ENCODE data around the gene MTOR. TPM values are rescaled to one million over a fixed set of nuclear protein-coding genes. Genes with fewer than 3 reads are reported as not detected.

Gene MTOR
- total RNA-seq, 1 donor from 2014 or later = 34.9 TPM

- no peaks in the 10 kb centered on the region for H3K27me3 ChIP-seq (ENCODE audit: low read depth)
- H3K9me3 ChIP-seq (replicated peaks) = no peaks in the 10 kb centered on the region
- H3K27ac ChIP-seq (replicated peaks) = no peak overlapping the region
- TF ChIP-seq CTCF (IDR thresholded peaks at IDR 0.05; ENCODE audit: borderline replicate concordance) = no peak
- no peak for DNase-seq
- intact Hi-C loops (cut with micrococcal nuclease) = no loop called here
- peaks cover 24% of the 10 kb centered on the region for H3K4me1 ChIP-seq
- no peak overlapping the region for H3K4me3 ChIP-seq
- peaks cover 42% of the 10 kb centered on the region for H3K36me3 ChIP-seq
These were observed 22.4 kb upstream of the MTOR start for GRCh38 chr1:11284784-11285183.

GRCh38 chr1:11283151-11283550, 20.8 kb upstream of the MTOR start:
- TF ChIP-seq CTCF (IDR thresholded peaks at IDR 0.05; ENCODE audit: borderline replicate concordance) = no peak
- no peak for DNase-seq
- Histone ChIP-seq H3K4me3 (no peak overlapping the region), H3K4me1 (peaks cover 24% of the 10 kb centered on the region), H3K27ac (replicated peaks) (no peak overlapping the region), H3K27me3 (ENCODE audit: low read depth) (no peaks in the 10 kb centered on the region), H3K36me3 (peaks cover 40% of the 10 kb centered on the region), H3K9me3 (replicated peaks) (no peaks in the 10 kb centered on the region)
- intact Hi-C loops (cut with micrococcal nuclease) = no loop called here

- Histone ChIP-seq H3K9me3 (replicated peaks) (no peaks in the 10 kb centered on the region), H3K4me3 (no peak overlapping the region), H3K27me3 (ENCODE audit: low read depth) (no peaks in the 10 kb centered on the region), H3K36me3 (peaks cover 35% of the 10 kb centered on the region), H3K4me1 (peaks cover 24% of the 10 kb centered on the region), H3K27ac (replicated peaks) (peak overlapping the region; percentile 50)
- no peak for TF ChIP-seq CTCF (IDR thresholded peaks at IDR 0.05; ENCODE audit: borderline replicate concordance)
- intact Hi-C loops (cut with micrococcal nuclease) = no loop called here
- no peak for DNase-seq
These were observed 19.4 kb upstream of the MTOR start for GRCh38 chr1:11281518-11282331.

- H3K4me3 ChIP-seq = no peak overlapping the region
- TF ChIP-seq CTCF (IDR thresholded peaks at IDR 0.05; ENCODE audit: borderline replicate concordance) = no peak
- no peak for DNase-seq
- intact Hi-C loops (cut with micrococcal nuclease) = no loop called here
- no peaks in the 10 kb centered on the region for H3K9me3 ChIP-seq (replicated peaks)
- H3K27ac ChIP-seq (replicated peaks) = peak overlapping the region; percentile 50
- peaks cover 26% of the 10 kb centered on the region for H3K36me3 ChIP-seq
- H3K27me3 ChIP-seq (ENCODE audit: low read depth) = no peaks in the 10 kb centered on the region
- peaks cover 31% of the 10 kb centered on the region for H3K4me1 ChIP-seq
These were observed 18.5 kb upstream of the MTOR start for GRCh38 chr1:11280719-11281376.

- H3K9me3 ChIP-seq (replicated peaks) = no peaks in the 10 kb centered on the region
- peaks cover 22% of the 10 kb centered on the region for H3K36me3 ChIP-seq
- DNase-seq = no peak
- no peak overlapping the region for H3K4me3 ChIP-seq
- no peak overlapping the region for H3K27ac ChIP-seq (replicated peaks)
- H3K4me1 ChIP-seq = peaks cover 43% of the 10 kb centered on the region
- TF ChIP-seq CTCF (IDR thresholded peaks at IDR 0.05; ENCODE audit: borderline replicate concordance) = no peak
- intact Hi-C loops (cut with micrococcal nuclease) = no loop called here
- H3K27me3 ChIP-seq (ENCODE audit: low read depth) = no peaks in the 10 kb centered on the region
These were observed 17.3 kb upstream of the MTOR start for GRCh38 chr1:11279630-11280029.
